ENCODE results near the gene PRR29. TPM values are rescaled to one million over a fixed set of nuclear protein-coding genes. Genes with fewer than 3 reads are reported as not detected.
A peak's percentile ranks its signal among the peaks of the same experiment; 100 is the strongest.

The PRR29 gene
- total and polyA plus RNA-seq, 2 donors (not counting 3 experiments of a cell fraction or from before 2014, with no cell fraction given), result 0.39 to 1.2 TPM

DNA sequence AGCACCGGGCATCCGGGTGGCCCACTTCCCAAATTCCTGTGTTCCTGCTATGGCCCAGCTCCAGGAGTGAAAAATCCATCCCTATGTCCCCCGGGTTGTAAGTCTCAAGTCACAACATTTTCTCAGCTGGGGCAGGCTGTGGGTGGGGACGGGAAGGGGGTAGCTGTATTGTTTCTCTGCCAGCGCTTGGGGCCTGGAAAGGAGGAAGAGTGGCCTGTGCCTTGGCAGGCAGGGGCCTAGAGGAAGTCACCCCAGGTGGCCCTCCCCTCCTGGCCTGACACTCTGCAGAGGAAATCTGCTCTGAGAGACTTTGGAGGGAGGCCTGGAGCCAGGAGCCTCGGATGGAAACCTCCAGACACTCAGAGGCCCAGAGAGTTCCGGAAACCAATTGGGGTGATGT lies 14.8 kb upstream of the PRR29 start:
- H3K4me3 ChIP-seq (replicated peaks in 1 of 3; ENCODE audit: insufficient read depth in 1 of 3, low read depth in 1 of 3, low read length in 3 of 3), result no peak overlapping the region
- H3K27ac ChIP-seq (ENCODE audit: insufficient read depth, low read depth, low read length), result no peak overlapping the region
- no TSS peak for BruUV-seq (replicated peaks)
- DNase-seq (ENCODE audit: low read depth, low spot score) (no peak), FAIRE-seq (peak; percentile 70)
- no peaks in the 10 kb centered on the region for H3K9me1 ChIP-seq (replicated peaks; ENCODE audit: control insufficient read depth, extremely low read depth, insufficient read depth, low read length)
- H3K9me3 ChIP-seq (replicated peaks; ENCODE audit: control insufficient read depth, insufficient read depth, low read length), result peaks cover 2% of the 10 kb centered on the region
- H3K9ac ChIP-seq (replicated peaks; ENCODE audit: extremely low read depth, insufficient read depth, low read length), result no peak overlapping the region
- H3K4me1 ChIP-seq (ENCODE audit: control insufficient read depth, extremely low read depth, insufficient read depth, low read length), result peaks cover 21% of the 10 kb centered on the region
- intact Hi-C loops (cut with micrococcal nuclease), result no loop called here
- TF ChIP-seq GATA2 (IDR thresholded peaks at IDR 0.05; ENCODE audit: insufficient read depth, insufficient read length, low read depth, low read length), result no peak
- H3K79me2 ChIP-seq (ENCODE audit: control insufficient read depth, insufficient read depth, low read length), result no peaks in the 10 kb centered on the region
- H3K27me3 ChIP-seq (ENCODE audit: control insufficient read depth in 2 of 2, insufficient read depth in 2 of 2, low read length in 2 of 2), result no peaks in the 10 kb centered on the region
- POLR2A ChIA-PET, result no interaction called here
- no peaks in the 10 kb centered on the region for H4K20me1 ChIP-seq (replicated peaks; ENCODE audit: control insufficient read depth, extremely low read depth, insufficient read depth, low read length)
- dilution Hi-C loops (cut with MboI; ENCODE audit: extremely low pct_ligation_motif_present, low sequenced_read_pairs), result no loop called here
- no peak overlapping the region for H3K4me2 ChIP-seq (ENCODE audit: insufficient read depth, low read length)
- H3K36me3 ChIP-seq (ENCODE audit: control insufficient read depth in 2 of 2, extremely low read depth in 1 of 2, insufficient read depth in 2 of 2, low read length in 2 of 2), result no peaks in the 10 kb centered on the region
- no peak overlapping the region for H2AFZ ChIP-seq (ENCODE audit: low read depth, low read length)
- CTCF ChIA-PET, result interaction anchor here (5.6 to 12.0 kb wide), 2 partner anchors 37 to 64 kb away, joined by 42 to 183 read pairs; partner anchors contain the start of gene GH1

GRCh38 chr17:63984236-63984635 lies 13.9 kb upstream of the PRR29 start:
- Histone ChIP-seq H3K4me3 (replicated peaks in 1 of 3; ENCODE audit: insufficient read depth in 1 of 3, low read depth in 1 of 3, low read length in 3 of 3) (no peak overlapping the region), H3K27ac (ENCODE audit: insufficient read depth, low read depth, low read length) (no peak overlapping the region), H3K9me3 (replicated peaks; ENCODE audit: control insufficient read depth, insufficient read depth, low read length) (peaks cover 2% of the 10 kb centered on the region), H3K27me3 (ENCODE audit: control insufficient read depth in 2 of 2, insufficient read depth in 2 of 2, low read length in 2 of 2) (no peaks in the 10 kb centered on the region), H3K9me1 (replicated peaks; ENCODE audit: control insufficient read depth, extremely low read depth, insufficient read depth, low read length) (no peaks in the 10 kb centered on the region), H3K36me3 (ENCODE audit: control insufficient read depth in 2 of 2, extremely low read depth in 1 of 2, insufficient read depth in 2 of 2, low read length in 2 of 2) (no peaks in the 10 kb centered on the region), H3K4me1 (ENCODE audit: control insufficient read depth, extremely low read depth, insufficient read depth, low read length) (peaks cover 21% of the 10 kb centered on the region), H2AFZ (ENCODE audit: low read depth, low read length) (no peak overlapping the region), H3K79me2 (ENCODE audit: control insufficient read depth, insufficient read depth, low read length) (no peaks in the 10 kb centered on the region), H3K9ac (replicated peaks; ENCODE audit: extremely low read depth, insufficient read depth, low read length) (no peak overlapping the region), H3K4me2 (ENCODE audit: insufficient read depth, low read length) (no peak overlapping the region), H4K20me1 (replicated peaks; ENCODE audit: control insufficient read depth, extremely low read depth, insufficient read depth, low read length) (no peaks in the 10 kb centered on the region)
- BruUV-seq (replicated peaks), result no TSS peak
- intact Hi-C loops (cut with micrococcal nuclease), result no loop called here
- ChIA-PET CTCF (interaction anchor here (0.6 to 12.0 kb wide), 8 partner anchors 8 to 149 kb away, joined by 3 to 183 read pairs (median 5); partner anchors contain the start of gene GH1), POLR2A (no interaction called here)
- dilution Hi-C loops (cut with MboI; ENCODE audit: extremely low pct_ligation_motif_present, low sequenced_read_pairs), result no loop called here
- DNase-seq (ENCODE audit: low read depth, low spot score), result no peak
- no peak for FAIRE-seq
- no peak for TF ChIP-seq JUN (IDR thresholded peaks at IDR 0.05; ENCODE audit: borderline replicate concordance, insufficient read depth, insufficient read length, low read depth)
- no peak for TF ChIP-seq EZH2 (IDR thresholded peaks at IDR 0.05; ENCODE audit: borderline replicate concordance, low read depth, low read length, severe bottlenecking)
- TF ChIP-seq, protein P1, sequence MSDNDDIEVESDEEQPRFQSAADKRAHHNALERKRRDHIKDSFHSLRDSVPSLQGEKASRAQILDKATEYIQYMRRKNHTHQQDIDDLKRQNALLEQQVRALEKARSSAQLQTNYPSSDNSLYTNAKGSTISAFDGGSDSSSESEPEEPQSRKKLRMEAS (IDR thresholded peaks at IDR 0.05; ENCODE audit: insufficient read depth, insufficient read length), result no peak
- no peak for TF ChIP-seq CTCF (IDR thresholded peaks at IDR 0.05; ENCODE audit: extremely low read depth in 1 of 2, insufficient read depth in 1 of 2, low read depth in 1 of 2, low read length in 2 of 2)
- no peak for TF ChIP-seq POLR2A (IDR thresholded peaks at IDR 0.05; ENCODE audit: low read depth, low read length)
- TF ChIP-seq MYC (IDR thresholded peaks at IDR 0.05; ENCODE audit: low read depth, low read length), result no peak
- no peak for TF ChIP-seq GATA2 (IDR thresholded peaks at IDR 0.05; ENCODE audit: insufficient read depth, insufficient read length, low read depth, low read length)
- TF ChIP-seq FOS (IDR thresholded peaks at IDR 0.05; ENCODE audit: borderline replicate concordance, insufficient read depth, low read length), result no peak
- no peak for TF ChIP-seq POLR2AphosphoS5 (IDR thresholded peaks at IDR 0.05; ENCODE audit: insufficient read depth, low read depth, low read length)
